ENCODE results near the gene STK26.

Gene STK26

GRCh38 chrX:132023896-132024386 lies 839 bp downstream of the STK26 start:
- H3K27me3 ChIP-seq (ENCODE audit: insufficient read depth, poor library complexity, severe bottlenecking) = no peaks in the 10 kb centered on the region
- peak overlapping the region; percentile 78 for H3K4me3 ChIP-seq (replicated peaks; ENCODE audit: insufficient read depth, low read length)
- peak in 1 of 2 experiments; percentile 30 for DNase-seq (ENCODE audit: low read depth in 1 of 2, low spot score in 1 of 2)
- peak overlapping the region; percentile 88 for H3K27ac ChIP-seq (replicated peaks)
- TF ChIP-seq POLR2AphosphoS5 (IDR thresholded peaks at IDR 0.05; ENCODE audit: low read depth) (no peak), SPI1 (IDR thresholded peaks at IDR 0.05; ENCODE audit: borderline replicate concordance, low read depth) (no peak), REST (IDR thresholded peaks at IDR 0.05; ENCODE audit: insufficient replicate concordance, low read depth) (no peak), CTCF (IDR thresholded peaks at IDR 0.05; ENCODE audit: insufficient read depth, low read length) (no peak), GABPA (IDR thresholded peaks at IDR 0.05; ENCODE audit: low read depth) (no peak)

GRCh38 chrX:132025041-132025440 lies 1.9 kb downstream of the STK26 start:
- Histone ChIP-seq H3K27ac (replicated peaks) (peak overlapping the region; percentile 88), H3K4me3 (replicated peaks; ENCODE audit: insufficient read depth, low read length) (peak overlapping the region; percentile 78)
- TF ChIP-seq POLR2AphosphoS5 (IDR thresholded peaks at IDR 0.05; ENCODE audit: low read depth) (no peak), CTCF (IDR thresholded peaks at IDR 0.05; ENCODE audit: insufficient read depth, low read length) (no peak), REST (IDR thresholded peaks at IDR 0.05; ENCODE audit: insufficient replicate concordance, low read depth) (no peak)

GRCh38 chrX:132030264-132030663 lies 7.2 kb downstream of the STK26 start:
- H3K27me3 ChIP-seq (ENCODE audit: insufficient read depth, poor library complexity, severe bottlenecking) = no peaks in the 10 kb centered on the region
- TF ChIP-seq POLR2AphosphoS5 (IDR thresholded peaks at IDR 0.05; ENCODE audit: low read depth) (no peak), SPI1 (IDR thresholded peaks at IDR 0.05; ENCODE audit: borderline replicate concordance, low read depth) (no peak)
- H3K27ac ChIP-seq (replicated peaks) = no peak overlapping the region
- no peak overlapping the region for H3K4me3 ChIP-seq (replicated peaks; ENCODE audit: insufficient read depth, low read length)
- no peak for DNase-seq (ENCODE audit: low read depth in 1 of 2, low spot score in 1 of 2)

More at GRCh38 chrX:132025041-132025440, 1.9 kb downstream of the STK26 start:
- no peak for DNase-seq (ENCODE audit: low read depth in 1 of 2, low spot score in 1 of 2)
- H3K27me3 ChIP-seq (ENCODE audit: insufficient read depth, poor library complexity, severe bottlenecking) = no peaks in the 10 kb centered on the region

GRCh38 chrX:132031867-132032266 lies 8.8 kb downstream of the STK26 start:
- H3K27me3 ChIP-seq (ENCODE audit: insufficient read depth, poor library complexity, severe bottlenecking) = no peaks in the 10 kb centered on the region
- no peak overlapping the region for H3K27ac ChIP-seq (replicated peaks)
- TF ChIP-seq CTCF (IDR thresholded peaks at IDR 0.05; ENCODE audit: insufficient read depth, low read length) (no peak), SPI1 (IDR thresholded peaks at IDR 0.05; ENCODE audit: borderline replicate concordance, low read depth) (no peak), REST (IDR thresholded peaks at IDR 0.05; ENCODE audit: insufficient replicate concordance, low read depth) (no peak), GABPA (IDR thresholded peaks at IDR 0.05; ENCODE audit: low read depth) (no peak), POLR2AphosphoS5 (IDR thresholded peaks at IDR 0.05; ENCODE audit: low read depth) (no peak)
- no peak for DNase-seq (ENCODE audit: low read depth in 1 of 2, low spot score in 1 of 2)
- no peak overlapping the region for H3K4me3 ChIP-seq (replicated peaks; ENCODE audit: insufficient read depth, low read length)
